ENCODE results near the gene KCP. TPM values are rescaled to one million over a fixed set of nuclear protein-coding genes. Genes with fewer than 3 reads are reported as not detected.
A peak's percentile ranks its signal among the peaks of the same experiment; 100 is the strongest.

Gene KCP
- total RNA-seq, 6 experiments from 2014 or later, result 0.10 to 0.22 (median 0.12) TPM; not detected in 2

GRCh38 chr7:128891110-128891941 lies 19.2 kb downstream of the KCP start:
- intact Hi-C loops (cut with DNase I), result no loop called here
- WGBS (ENCODE audit: insufficient coverage, low coverage, low lambda C conversion rate, missing lambda C conversion rate), result no CpG with 5 or more reads among the region's 41 CpGs
- peak in 1 of 4 donors; percentile 9 for TF ChIP-seq CTCF (IDR thresholded peaks at IDR 0.05)
- no peak for TF ChIP-seq POLR2A (IDR thresholded peaks at IDR 0.05)
- no peak overlapping the region for H3K27ac ChIP-seq
- peaks cover 0 to 3% (median 0%) of the 10 kb centered on the region in 4 donors for H3K4me1 ChIP-seq
- H3K27me3 ChIP-seq, result no peaks in the 10 kb centered on the region
- peak; percentile 36 to 59 (median 44) for ATAC-seq
- H3K36me3 ChIP-seq, result no peaks in the 10 kb centered on the region
- H3K9me3 ChIP-seq, result no peaks in the 10 kb centered on the region
- peak in 1 of 3 donors; percentile 52 for DNase-seq
- H3K4me3 ChIP-seq, result peak overlapping the region; percentile 5 to 25 (median 22)

- peak; percentile 9 to 51 (median 24) for ATAC-seq
- intact Hi-C loops (cut with DNase I), result no loop called here
- peak in 1 of 3 donors; percentile 55 for DNase-seq
These were observed 20.0 kb downstream of the KCP start for GRCh38 chr7:128890306-128891109.

GRCh38 chr7:128889121-128889520 lies 21.4 kb downstream of the KCP start:
- Histone ChIP-seq H3K9me3 (no peaks in the 10 kb centered on the region), H3K4me1 (peaks cover 0 to 3% (median 0%) of the 10 kb centered on the region in 4 donors), H3K4me3 (no peak overlapping the region), H3K27me3 (no peaks in the 10 kb centered on the region), H3K27ac (no peak overlapping the region), H3K36me3 (no peaks in the 10 kb centered on the region)
- TF ChIP-seq POLR2A (IDR thresholded peaks at IDR 0.05) (no peak), CTCF (IDR thresholded peaks at IDR 0.05) (no peak)
- intact Hi-C loops (cut with DNase I), result no loop called here
- 69% methylated on average over 7 of the region's 8 CpGs for WGBS (ENCODE audit: insufficient coverage, low coverage, low lambda C conversion rate, missing lambda C conversion rate)
- peak in 1 of 3 donors; percentile 35 for DNase-seq
- no peak for ATAC-seq

More at GRCh38 chr7:128890306-128891109, 20.0 kb downstream of the KCP start:
- H3K9me3 ChIP-seq, result no peaks in the 10 kb centered on the region
- 69% methylated on average over 4 of the region's 67 CpGs for WGBS (ENCODE audit: insufficient coverage, low coverage, low lambda C conversion rate, missing lambda C conversion rate)
- peak overlapping the region; percentile 5 to 25 (median 22) for H3K4me3 ChIP-seq
- no peak overlapping the region for H3K27ac ChIP-seq
- peaks cover 0 to 3% (median 0%) of the 10 kb centered on the region in 4 donors for H3K4me1 ChIP-seq
- TF ChIP-seq POLR2A (IDR thresholded peaks at IDR 0.05), result no peak
- TF ChIP-seq CTCF (IDR thresholded peaks at IDR 0.05), result peak in 1 of 4 donors; percentile 14
- no peaks in the 10 kb centered on the region for H3K36me3 ChIP-seq
- H3K27me3 ChIP-seq, result no peaks in the 10 kb centered on the region

GRCh38 chr7:128888756-128889095 lies 21.8 kb downstream of the KCP start:
- no peak for ATAC-seq
- peak in 1 of 3 donors; percentile 52 for DNase-seq
- H3K4me3 ChIP-seq, result no peak overlapping the region
- no peak overlapping the region for H3K27ac ChIP-seq
- H3K9me3 ChIP-seq, result no peaks in the 10 kb centered on the region
- WGBS (ENCODE audit: insufficient coverage, low coverage, low lambda C conversion rate, missing lambda C conversion rate), result 80% methylated on average over 2 of the region's 11 CpGs
- TF ChIP-seq POLR2A (IDR thresholded peaks at IDR 0.05), result no peak
- TF ChIP-seq CTCF (IDR thresholded peaks at IDR 0.05), result no peak
- intact Hi-C loops (cut with DNase I), result no loop called here
- no peaks in the 10 kb centered on the region for H3K36me3 ChIP-seq
- H3K4me1 ChIP-seq, result peaks cover 0 to 3% (median 0%) of the 10 kb centered on the region in 4 donors
- no peaks in the 10 kb centered on the region for H3K27me3 ChIP-seq
